ENCODE measurements around the gene LDLRAD2. TPM values are rescaled to one million over a fixed set of nuclear protein-coding genes. Genes with fewer than 3 reads are reported as not detected.

Gene LDLRAD2
- total RNA-seq, 1 experiment from 2014 or later: 1.0 TPM

GRCh38 chr1:21813542-21813941 lies 1.5 kb downstream of the LDLRAD2 start:
- no peak overlapping the region for H2BK20ac ChIP-seq (ENCODE audit: low read depth, low read length, poor library complexity, severe bottlenecking)
- Mint-ChIP-seq H3K36me3 (ENCODE audit: insufficient read depth in 1 of 3, low read depth in 3 of 3) (no peaks in the 10 kb centered on the region), H3K4me1 (peaks cover 10 to 11% of the 10 kb centered on the region in 2 experiments), H3K9me3 (no peaks in the 10 kb centered on the region; a peak in 1 of 5 replicates), H3K27ac (no peak overlapping the region), H3K4me3 (peak overlapping the region; percentile 3 to 31; a peak in 1 of 5 replicates), H3K27me3 (ENCODE audit: low read depth) (peaks cover 16% of the 10 kb centered on the region)
- 0 out of 2 replicates have a peak, but pooled peaks cover 2% of the 10 kb centered on the region for H3K79me2 ChIP-seq (ENCODE audit: insufficient read depth, low read length)
- H3K4me2 ChIP-seq (ENCODE audit: insufficient read depth, insufficient read length, low read length): no peak overlapping the region
- H3K14ac ChIP-seq (ENCODE audit: insufficient read depth, low read length): no peak overlapping the region
- no peaks in the 10 kb centered on the region for H3K9me3 ChIP-seq (ENCODE audit: control insufficient read depth, low read depth, low read length)
- no peak overlapping the region for H3K18ac ChIP-seq (ENCODE audit: insufficient read length, low read depth, low read length)
- H3K56ac ChIP-seq (ENCODE audit: insufficient read length, low read depth, low read length): no peak overlapping the region
- H2BK5ac ChIP-seq (ENCODE audit: insufficient read length, low read length): no peak overlapping the region
- H3K4me1 ChIP-seq (ENCODE audit: insufficient read depth, low read length): no peaks in the 10 kb centered on the region
- H4K20me1 ChIP-seq (ENCODE audit: control insufficient read depth, insufficient read depth, insufficient read length): no peaks in the 10 kb centered on the region
- no peak overlapping the region for H3K4ac ChIP-seq (ENCODE audit: low read depth, low read length)
- no peak overlapping the region for H3K27ac ChIP-seq (ENCODE audit: insufficient read length, low read depth, low read length)
- no peak overlapping the region for H4K5ac ChIP-seq (ENCODE audit: insufficient read length, low read depth, low read length)
- no peak overlapping the region for H2BK15ac ChIP-seq (ENCODE audit: low read depth, low read length)
- no peak overlapping the region for H2AK5ac ChIP-seq (ENCODE audit: insufficient read length, low read length)
- no peaks in the 10 kb centered on the region for H3K79me1 ChIP-seq (ENCODE audit: insufficient read depth, low read depth, low read length, poor library complexity, severe bottlenecking)
- no peak overlapping the region for H3K23ac ChIP-seq (ENCODE audit: insufficient read length, low read depth, low read length)
- no peak overlapping the region for H2AFZ ChIP-seq (ENCODE audit: low read length)
- H2BK120ac ChIP-seq (ENCODE audit: low read depth, low read length, poor library complexity, severe bottlenecking): no peak overlapping the region
- H3K27me3 ChIP-seq (ENCODE audit: insufficient read depth, low read length): no peaks in the 10 kb centered on the region
- H4K8ac ChIP-seq (replicated peaks; ENCODE audit: insufficient read length, low read depth, low read length): no peak overlapping the region
- H2BK12ac ChIP-seq (ENCODE audit: insufficient read length, low read depth, low read length): no peak overlapping the region
- H3T11ph ChIP-seq (ENCODE audit: low read length): no peak overlapping the region
- no peak for DNase-seq
- H3K9ac ChIP-seq (ENCODE audit: extremely low read depth, insufficient read length, low read length): no peak overlapping the region
- H3K23me2 ChIP-seq (ENCODE audit: insufficient read length, low read depth, low read length, poor library complexity, severe bottlenecking): no peaks in the 10 kb centered on the region
- no peak overlapping the region for H4K91ac ChIP-seq (ENCODE audit: insufficient read length, low read depth, low read length)
- TF ChIP-seq CTCF (conservative IDR thresholded peaks at IDR 0.05): no peak
- no CpG with 5 or more reads among the region's 3 CpGs for WGBS (ENCODE audit: extremely low coverage, insufficient read length, low lambda C conversion rate)
